ENCODE data around the gene MN1.

Gene MN1

GRCh38 chr22:27796829-27797519 is 4.6 kb downstream of the MN1 start:
- ChIA-PET CTCF (interaction anchor here (1.5 kb wide), 1 partner anchor 19 kb away, joined by 3 read pairs; no protein-coding TSS in a partner anchor), POLR2A (no interaction called here)
- no peak for TF ChIP-seq CTCF (IDR thresholded peaks at IDR 0.05; ENCODE audit: control extremely low read depth, extremely low read depth, low read depth, missing control alignments)
- no peak for DNase-seq (ENCODE audit: extremely low spot score)

- CTCF ChIA-PET = interaction anchor here (1.5 kb wide), 1 partner anchor 20 kb away, joined by 3 read pairs; no protein-coding TSS in a partner anchor
- POLR2A ChIA-PET = no interaction called here
Measured at GRCh38 chr22:27795696-27796517, 5.6 kb downstream of the MN1 start.

GRCh38 chr22:27795053-27795452 is 6.5 kb downstream of the MN1 start:
- no peak for DNase-seq (ENCODE audit: extremely low spot score)
- CTCF ChIA-PET = interaction anchor here (1.2 kb wide), 1 partner anchor 8 kb away, joined by 3 read pairs; no protein-coding TSS in a partner anchor
- no peak for TF ChIP-seq CTCF (IDR thresholded peaks at IDR 0.05; ENCODE audit: control extremely low read depth, extremely low read depth, low read depth, missing control alignments)
- POLR2A ChIA-PET = no interaction called here

More at GRCh38 chr22:27795696-27796517, 5.6 kb downstream of the MN1 start:
- TF ChIP-seq CTCF (IDR thresholded peaks at IDR 0.05; ENCODE audit: control extremely low read depth, extremely low read depth, low read depth, missing control alignments) = no peak
- DNase-seq (ENCODE audit: extremely low spot score) = no peak

- ChIA-PET POLR2A (no interaction called here), CTCF (interaction anchor here (1.2 kb wide), 1 partner anchor 9 kb away, joined by 3 read pairs; no protein-coding TSS in a partner anchor)
- no peak for TF ChIP-seq CTCF (IDR thresholded peaks at IDR 0.05; ENCODE audit: control extremely low read depth, extremely low read depth, low read depth, missing control alignments)
- no peak for DNase-seq (ENCODE audit: extremely low spot score)
Measured at GRCh38 chr22:27794226-27794625, 7.3 kb downstream of the MN1 start.

GRCh38 chr22:27793576-27793975 is 8.0 kb downstream of the MN1 start:
- CTCF ChIA-PET = no interaction called here
- no peak for TF ChIP-seq CTCF (IDR thresholded peaks at IDR 0.05; ENCODE audit: control extremely low read depth, extremely low read depth, low read depth, missing control alignments)
- POLR2A ChIA-PET = no interaction called here
- DNase-seq (ENCODE audit: extremely low spot score) = no peak

- TF ChIP-seq CTCF (IDR thresholded peaks at IDR 0.05; ENCODE audit: control extremely low read depth, extremely low read depth, low read depth, missing control alignments) = no peak
- no peak for DNase-seq (ENCODE audit: extremely low spot score)
- ChIA-PET POLR2A (no interaction called here), CTCF (no interaction called here)
Measured at GRCh38 chr22:27792452-27793161, 8.9 kb downstream of the MN1 start.

Measured in GM10248 (cell line).